Measurements from ENCODE around the gene SLC11A2.
"Not testable (repeated sequence)": the region's sequence is repeated elsewhere in the genome, so short reads cannot be mapped to it uniquely, and the experiment has no call there.

Gene SLC11A2

DNA sequence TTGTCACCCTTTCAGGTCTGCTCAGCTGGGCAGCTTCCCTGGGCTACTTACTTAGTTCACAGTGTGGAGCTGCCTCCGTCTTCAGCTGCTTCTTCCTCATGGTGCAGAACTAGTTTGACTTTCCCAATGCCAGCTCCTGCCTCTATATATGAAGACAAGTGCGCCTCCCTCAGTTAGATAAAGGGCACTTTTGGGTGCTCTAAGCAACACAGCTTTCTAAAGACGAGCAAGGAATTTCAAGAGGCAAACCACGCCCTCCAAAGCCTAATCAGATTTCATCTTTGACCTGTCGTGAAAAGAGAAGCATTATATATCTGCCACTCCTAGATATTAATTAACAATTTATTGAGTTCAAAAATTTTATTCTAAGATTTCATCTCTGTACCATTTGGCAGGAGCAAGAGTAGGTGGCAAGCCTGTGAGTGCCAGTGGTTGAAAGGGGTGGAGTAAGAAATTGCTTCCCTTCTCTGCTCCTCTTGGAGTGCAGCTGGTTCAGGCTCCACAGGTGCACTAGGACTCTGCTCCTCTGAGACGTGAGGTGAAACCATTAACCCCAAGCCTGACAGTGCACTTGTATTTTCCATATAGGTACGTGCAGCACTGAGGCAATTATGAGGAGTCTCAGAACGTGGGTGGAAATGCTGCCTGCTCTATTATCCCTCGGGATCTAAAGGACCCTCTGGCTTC, 2.1 kb upstream of the SLC11A2 start:
- peak overlapping the region; percentile 11 to 39 for H3K4me3 ChIP-seq (ENCODE audit: low read length in 2 of 2)

DNA sequence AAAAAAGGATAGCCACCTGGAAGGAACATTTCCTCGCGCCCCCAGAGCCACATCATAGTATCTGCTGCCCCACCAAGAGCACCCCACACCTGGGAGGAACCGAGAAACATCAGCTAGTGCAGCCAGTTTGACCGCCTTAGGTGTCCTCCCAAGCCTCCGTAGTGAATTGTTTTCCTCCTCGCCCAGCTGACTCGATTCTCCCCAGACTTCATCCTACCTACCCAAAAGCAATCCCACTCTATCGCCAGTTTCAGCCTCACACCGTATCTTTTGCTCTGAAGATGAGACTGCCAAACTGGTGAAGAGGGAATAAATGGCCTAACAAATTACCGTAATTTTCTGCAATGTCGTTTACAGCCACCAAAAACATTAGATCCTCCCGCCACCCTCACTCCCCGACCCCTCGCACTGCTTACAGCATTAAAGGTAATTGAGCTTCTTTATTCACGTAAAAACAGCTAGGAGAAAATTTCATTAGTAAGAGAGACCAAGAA, 1.2 kb upstream of the SLC11A2 start:
- Histone ChIP-seq H3K4me1 (ENCODE audit: control insufficient read depth in 2 of 2, insufficient read depth in 2 of 2, low read length in 2 of 2) (peaks cover 14% of the 10 kb centered on the region in 2 donors), H3K9me3 (ENCODE audit: control insufficient read depth in 2 of 2, low read length in 2 of 2) (no peaks in the 10 kb centered on the region), H3K27me3 (ENCODE audit: control insufficient read depth in 2 of 2, insufficient read depth in 2 of 2, low read length in 2 of 2) (no peaks in the 10 kb centered on the region), H3K27ac (ENCODE audit: low read depth in 2 of 2, low read length in 2 of 2) (no peak overlapping the region), H3K9ac (ENCODE audit: low read depth in 1 of 2, low read length in 2 of 2) (no peak overlapping the region), H3K36me3 (ENCODE audit: control insufficient read depth in 2 of 2, insufficient read depth in 2 of 2, low read length in 2 of 2) (no peaks in the 10 kb centered on the region), H3K4me3 (ENCODE audit: low read length in 2 of 2) (no peak overlapping the region)

More for the DNA sequence above, 2.1 kb upstream of the SLC11A2 start:
- no peaks in the 10 kb centered on the region for H3K9me3 ChIP-seq (ENCODE audit: control insufficient read depth in 2 of 2, low read length in 2 of 2)
- peaks cover 14% of the 10 kb centered on the region in 2 donors for H3K4me1 ChIP-seq (ENCODE audit: control insufficient read depth in 2 of 2, insufficient read depth in 2 of 2, low read length in 2 of 2)
- H3K27ac ChIP-seq (ENCODE audit: low read depth in 2 of 2, low read length in 2 of 2): no peak overlapping the region
- no peak overlapping the region for H3K9ac ChIP-seq (ENCODE audit: low read depth in 1 of 2, low read length in 2 of 2)
- no peaks in the 10 kb centered on the region for H3K36me3 ChIP-seq (ENCODE audit: control insufficient read depth in 2 of 2, insufficient read depth in 2 of 2, low read length in 2 of 2)
- no peaks in the 10 kb centered on the region for H3K27me3 ChIP-seq (ENCODE audit: control insufficient read depth in 2 of 2, insufficient read depth in 2 of 2, low read length in 2 of 2)

DNA sequence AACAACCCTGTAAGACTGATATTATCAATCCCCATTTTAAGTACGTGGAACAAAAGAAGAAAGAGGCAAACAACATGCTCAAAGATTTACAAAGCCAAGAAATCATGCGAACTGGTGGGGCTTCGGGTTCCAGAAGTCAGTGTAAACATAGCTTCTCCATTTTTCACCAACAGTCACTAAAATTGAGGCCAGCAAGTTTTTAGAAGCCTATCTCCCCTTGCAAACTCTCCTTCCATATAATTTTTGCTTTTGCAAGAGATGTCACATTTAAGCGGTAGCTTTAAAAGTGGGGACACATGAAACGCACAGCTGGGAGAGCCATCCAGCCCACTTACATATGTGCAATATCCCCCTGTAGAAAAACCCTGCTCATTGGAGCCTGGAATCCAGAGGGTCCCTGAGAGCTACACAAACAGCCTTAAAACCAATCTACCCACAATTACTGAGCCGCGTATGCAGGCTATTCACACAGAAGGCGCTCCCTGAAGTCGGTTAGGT, 797 bp downstream of the SLC11A2 start:
- Histone ChIP-seq H3K9ac (ENCODE audit: low read depth in 1 of 2, low read length in 2 of 2) (peak overlapping the region; percentile 43 to 71), H3K4me1 (ENCODE audit: control insufficient read depth in 2 of 2, insufficient read depth in 2 of 2, low read length in 2 of 2) (peaks cover 14% of the 10 kb centered on the region in 2 donors), H3K9me3 (ENCODE audit: control insufficient read depth in 2 of 2, low read length in 2 of 2) (no peaks in the 10 kb centered on the region), H3K4me3 (ENCODE audit: low read length in 2 of 2) (peak overlapping the region; percentile 68 to 93), H3K36me3 (ENCODE audit: control insufficient read depth in 2 of 2, insufficient read depth in 2 of 2, low read length in 2 of 2) (no peaks in the 10 kb centered on the region), H3K27ac (ENCODE audit: low read depth in 2 of 2, low read length in 2 of 2) (peak overlapping the region; percentile 87 to 92), H3K27me3 (ENCODE audit: control insufficient read depth in 2 of 2, insufficient read depth in 2 of 2, low read length in 2 of 2) (no peaks in the 10 kb centered on the region)

DNA sequence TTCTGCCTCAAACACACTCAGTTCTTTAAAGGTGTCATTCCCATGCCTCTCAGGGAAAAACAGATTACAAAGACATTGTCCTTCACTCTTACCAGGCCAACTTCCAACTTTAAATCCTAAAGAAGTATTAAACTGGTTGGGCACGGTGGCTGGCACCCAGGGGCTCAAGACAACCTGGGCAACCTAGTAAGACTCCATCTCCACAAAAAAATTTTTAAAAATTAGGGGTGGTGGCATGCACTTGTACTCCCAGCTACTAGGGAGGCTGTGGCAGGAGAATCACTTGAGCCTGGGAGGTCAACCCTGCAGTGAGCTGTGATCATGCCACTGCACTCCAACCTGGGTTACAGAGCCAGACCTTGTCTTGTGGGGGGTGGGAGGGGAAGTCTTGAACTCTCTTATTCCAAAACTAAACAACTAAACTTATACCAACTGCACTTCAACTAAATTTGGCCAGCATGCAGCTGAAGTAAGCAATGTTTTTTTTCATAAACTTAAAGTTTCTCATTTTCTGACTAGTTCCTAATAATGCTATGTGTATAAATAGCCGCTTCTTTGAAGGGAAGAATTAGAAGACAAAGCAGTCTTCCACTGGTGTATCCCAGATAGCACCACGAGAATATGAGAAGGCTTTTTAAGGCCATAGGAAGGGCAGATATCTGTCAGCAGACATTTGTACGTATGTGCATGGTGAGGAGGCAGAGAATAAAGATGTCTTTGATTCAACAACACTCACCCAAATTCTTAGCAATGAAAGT, 2.4 kb downstream of the SLC11A2 start:
- Histone ChIP-seq H3K27me3 (ENCODE audit: control insufficient read depth in 2 of 2, insufficient read depth in 2 of 2, low read length in 2 of 2) (no peaks in the 10 kb centered on the region), H3K4me1 (ENCODE audit: control insufficient read depth in 2 of 2, insufficient read depth in 2 of 2, low read length in 2 of 2) (peaks cover 14% of the 10 kb centered on the region in 2 donors), H3K36me3 (ENCODE audit: control insufficient read depth in 2 of 2, insufficient read depth in 2 of 2, low read length in 2 of 2) (no peaks in the 10 kb centered on the region), H3K4me3 (ENCODE audit: low read length in 2 of 2) (peak overlapping the region; percentile 68 to 93), H3K27ac (ENCODE audit: low read depth in 2 of 2, low read length in 2 of 2) (peak overlapping the region; percentile 87 to 92), H3K9ac (ENCODE audit: low read depth in 1 of 2, low read length in 2 of 2) (peak overlapping the region; percentile 8 to 71), H3K9me3 (ENCODE audit: control insufficient read depth in 2 of 2, low read length in 2 of 2) (no peaks in the 10 kb centered on the region)

DNA sequence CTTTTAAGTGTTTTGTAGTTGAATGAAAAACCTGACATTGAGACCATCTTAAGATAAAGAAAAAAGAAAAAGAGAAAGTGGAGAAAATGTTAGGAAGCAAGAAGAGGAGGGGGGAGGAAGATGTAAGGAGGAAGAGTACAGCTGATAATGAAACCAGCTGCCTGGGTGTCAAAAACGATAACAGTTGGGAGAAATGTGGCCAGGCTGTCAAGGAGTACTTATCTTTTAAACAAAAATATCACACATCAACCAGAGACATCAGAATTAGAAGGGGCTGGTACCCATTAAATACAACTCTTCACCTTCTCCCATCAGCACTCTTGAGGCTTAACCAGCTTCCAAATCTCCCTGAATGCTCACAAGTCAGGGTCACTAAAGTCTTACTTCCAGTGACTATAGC, 4.5 kb downstream of the SLC11A2 start:
- Histone ChIP-seq H3K27me3 (ENCODE audit: control insufficient read depth in 2 of 2, insufficient read depth in 2 of 2, low read length in 2 of 2) (no peaks in the 10 kb centered on the region), H3K36me3 (ENCODE audit: control insufficient read depth in 2 of 2, insufficient read depth in 2 of 2, low read length in 2 of 2) (no peaks in the 10 kb centered on the region), H3K4me3 (ENCODE audit: low read length in 2 of 2) (no peak overlapping the region), H3K4me1 (ENCODE audit: control insufficient read depth in 2 of 2, insufficient read depth in 2 of 2, low read length in 2 of 2) (peaks cover 14% of the 10 kb centered on the region in 2 donors), H3K27ac (ENCODE audit: low read depth in 2 of 2, low read length in 2 of 2) (no peak overlapping the region), H3K9me3 (ENCODE audit: control insufficient read depth in 2 of 2, low read length in 2 of 2) (no peaks in the 10 kb centered on the region), H3K9ac (ENCODE audit: low read depth in 1 of 2, low read length in 2 of 2) (no peak overlapping the region)

DNA sequence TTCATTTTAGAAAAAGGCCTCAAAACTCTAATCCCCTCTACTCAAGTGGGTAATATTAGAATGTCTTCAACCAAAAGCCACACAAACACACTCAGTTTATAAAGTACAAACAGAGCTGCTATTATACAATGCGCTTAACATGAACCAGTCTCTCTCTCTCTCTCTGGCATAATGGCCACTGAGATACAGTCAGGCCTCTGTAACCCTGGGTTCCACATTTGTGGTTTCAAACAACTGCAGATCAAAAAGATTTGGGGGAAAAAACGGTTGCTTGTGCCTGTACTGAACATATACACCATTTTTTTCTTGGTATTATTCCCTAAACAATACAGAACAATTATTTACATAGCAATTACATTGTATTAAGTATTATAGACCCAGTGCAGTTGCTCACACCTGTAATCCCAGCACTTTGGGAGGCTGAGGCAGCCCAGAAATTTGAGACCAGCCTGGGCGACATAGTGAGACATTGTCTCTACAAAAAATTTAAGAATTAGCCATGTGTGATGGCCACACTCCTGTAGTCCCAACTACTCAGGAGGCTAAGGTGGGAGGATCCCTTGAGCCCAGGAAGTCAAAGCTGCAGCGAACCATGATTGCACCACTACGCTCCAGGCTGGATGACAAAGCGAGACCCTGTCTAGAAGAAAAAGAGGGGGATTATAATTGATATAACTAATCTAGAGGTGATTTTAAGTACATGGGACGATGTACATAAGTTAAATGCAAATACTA, 5.6 kb downstream of the SLC11A2 start:
- Histone ChIP-seq H3K4me1 (ENCODE audit: control insufficient read depth in 2 of 2, insufficient read depth in 2 of 2, low read length in 2 of 2) (peaks cover 10 to 12% of the 10 kb centered on the region in 2 donors), H3K27ac (ENCODE audit: low read depth in 2 of 2, low read length in 2 of 2) (no peak overlapping the region), H3K9ac (ENCODE audit: low read depth in 1 of 2, low read length in 2 of 2) (no peak overlapping the region), H3K27me3 (ENCODE audit: control insufficient read depth in 2 of 2, insufficient read depth in 2 of 2, low read length in 2 of 2) (no peaks in the 10 kb centered on the region), H3K4me3 (ENCODE audit: low read length in 2 of 2) (no peak overlapping the region), H3K36me3 (ENCODE audit: control insufficient read depth in 2 of 2, insufficient read depth in 2 of 2, low read length in 2 of 2) (no peaks in the 10 kb centered on the region), H3K9me3 (ENCODE audit: control insufficient read depth in 2 of 2, low read length in 2 of 2) (no peaks in the 10 kb centered on the region)

GRCh38 chr12:51019927-51020326, 6.3 kb downstream of the SLC11A2 start:
- peaks cover 8 to 11% of the 10 kb centered on the region in 2 donors for H3K4me1 ChIP-seq (ENCODE audit: control insufficient read depth in 2 of 2, insufficient read depth in 2 of 2, low read length in 2 of 2)
- H3K9me3 ChIP-seq (ENCODE audit: control insufficient read depth in 2 of 2, low read length in 2 of 2): no peaks in the 10 kb centered on the region
- H3K27ac ChIP-seq (ENCODE audit: low read depth in 2 of 2, low read length in 2 of 2): no peak overlapping the region
- no peaks in the 10 kb centered on the region for H3K27me3 ChIP-seq (ENCODE audit: control insufficient read depth in 2 of 2, insufficient read depth in 2 of 2, low read length in 2 of 2)
- no peak overlapping the region for H3K9ac ChIP-seq (ENCODE audit: low read depth in 1 of 2, low read length in 2 of 2)
- H3K4me3 ChIP-seq (ENCODE audit: low read length in 2 of 2): no peak overlapping the region
- no peaks in the 10 kb centered on the region for H3K36me3 ChIP-seq (ENCODE audit: control insufficient read depth in 2 of 2, insufficient read depth in 2 of 2, low read length in 2 of 2)

DNA sequence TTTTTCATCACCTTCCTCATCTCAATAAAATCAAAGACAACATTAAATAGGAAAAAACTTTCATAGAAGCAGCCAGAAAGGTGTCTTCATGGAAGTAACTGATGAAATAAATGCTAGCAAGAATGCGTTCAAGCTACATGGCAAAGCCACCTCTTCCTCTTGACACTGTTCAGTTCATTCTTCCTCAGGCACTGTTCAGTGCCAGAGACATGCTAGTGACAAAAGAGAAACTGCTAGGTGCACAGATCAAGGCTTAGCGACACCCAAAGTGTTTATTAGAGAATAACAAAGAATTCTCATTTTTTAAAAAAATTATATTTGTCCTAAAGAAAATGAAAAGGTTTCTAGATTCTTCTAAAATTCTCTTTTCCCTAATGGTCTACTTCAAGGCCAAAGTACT, 7.2 kb downstream of the SLC11A2 start:
- Histone ChIP-seq H3K9ac (ENCODE audit: low read depth in 1 of 2, low read length in 2 of 2) (no peak overlapping the region), H3K4me1 (ENCODE audit: control insufficient read depth in 2 of 2, insufficient read depth in 2 of 2, low read length in 2 of 2) (peaks cover 5 to 6% of the 10 kb centered on the region in 2 donors), H3K27ac (ENCODE audit: low read depth in 2 of 2, low read length in 2 of 2) (no peak overlapping the region), H3K9me3 (ENCODE audit: control insufficient read depth in 2 of 2, low read length in 2 of 2) (no peaks in the 10 kb centered on the region), H3K36me3 (ENCODE audit: control insufficient read depth in 2 of 2, insufficient read depth in 2 of 2, low read length in 2 of 2) (no peaks in the 10 kb centered on the region), H3K27me3 (ENCODE audit: control insufficient read depth in 2 of 2, insufficient read depth in 2 of 2, low read length in 2 of 2) (no peaks in the 10 kb centered on the region), H3K4me3 (ENCODE audit: low read length in 2 of 2) (no peak overlapping the region)

DNA sequence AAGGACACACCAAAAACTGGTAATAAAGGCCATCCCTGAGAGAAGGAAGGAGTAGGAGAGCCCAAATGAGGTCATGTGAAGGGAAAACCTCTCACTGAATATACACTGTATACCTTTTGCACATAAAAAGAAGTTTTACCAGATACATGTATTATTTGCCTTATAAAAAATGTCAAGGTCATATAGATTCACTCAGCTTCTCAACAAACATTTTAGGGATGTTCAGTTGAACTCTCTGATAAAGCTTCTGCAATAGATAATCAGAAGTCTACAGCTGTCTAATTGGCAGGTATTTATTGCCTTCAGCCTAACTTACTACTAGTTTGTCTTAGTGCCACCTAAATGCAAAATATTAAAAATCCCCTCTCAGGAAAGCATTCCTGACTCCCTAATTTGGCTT, 8.7 kb downstream of the SLC11A2 start:
- Histone ChIP-seq H3K27ac (ENCODE audit: low read depth in 2 of 2, low read length in 2 of 2) (no peak overlapping the region), H3K36me3 (ENCODE audit: control insufficient read depth in 2 of 2, insufficient read depth in 2 of 2, low read length in 2 of 2) (no peaks in the 10 kb centered on the region), H3K27me3 (ENCODE audit: control insufficient read depth in 2 of 2, insufficient read depth in 2 of 2, low read length in 2 of 2) (no peaks in the 10 kb centered on the region), H3K4me3 (ENCODE audit: low read length in 2 of 2) (no peak overlapping the region), H3K9ac (ENCODE audit: low read depth in 1 of 2, low read length in 2 of 2) (no peak overlapping the region), H3K4me1 (ENCODE audit: control insufficient read depth in 2 of 2, insufficient read depth in 2 of 2, low read length in 2 of 2) (no peaks in the 10 kb centered on the region), H3K9me3 (ENCODE audit: control insufficient read depth in 2 of 2, low read length in 2 of 2) (no peaks in the 10 kb centered on the region)

DNA sequence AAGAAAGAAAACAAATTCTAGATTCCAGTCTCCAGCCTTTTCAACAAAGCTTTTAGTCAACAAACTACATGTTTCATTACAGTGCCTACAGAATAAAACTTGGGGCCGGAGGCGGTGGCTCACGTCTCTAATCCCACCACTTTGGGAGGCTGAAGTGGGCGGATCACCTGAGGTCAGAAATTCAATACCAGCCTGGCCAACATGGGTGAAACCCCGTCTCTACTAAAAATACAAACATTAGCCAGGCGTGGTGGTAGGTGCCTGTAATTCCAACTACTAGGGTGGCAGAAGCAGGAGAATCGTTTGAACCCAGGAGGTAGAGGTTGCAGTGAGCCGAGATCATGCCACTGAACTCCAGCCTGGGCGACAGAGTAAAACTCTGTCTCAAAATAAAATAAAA, 11.7 kb downstream of the SLC11A2 start:
- not testable (repeated sequence) for H3K9ac ChIP-seq (ENCODE audit: low read depth in 1 of 2, low read length in 2 of 2); H3K27ac ChIP-seq (ENCODE audit: low read depth in 2 of 2, low read length in 2 of 2); H3K36me3 ChIP-seq (ENCODE audit: control insufficient read depth in 2 of 2, insufficient read depth in 2 of 2, low read length in 2 of 2); H3K4me3 ChIP-seq (ENCODE audit: low read length in 2 of 2); H3K27me3 ChIP-seq (ENCODE audit: control insufficient read depth in 2 of 2, insufficient read depth in 2 of 2, low read length in 2 of 2); H3K9me3 ChIP-seq (ENCODE audit: control insufficient read depth in 2 of 2, low read length in 2 of 2); H3K4me1 ChIP-seq (ENCODE audit: control insufficient read depth in 2 of 2, insufficient read depth in 2 of 2, low read length in 2 of 2)
